Gastroesophageal sphincter (tissue), 4 donors: ENCODE results near the gene RBFOX2. TPM values are rescaled to one million over a fixed set of nuclear protein-coding genes. Genes with fewer than 3 reads are reported as not detected.

Source experiments
- ATAC-seq: fragments of 150-250 bp; one replicate; pipeline ENCODE4 v1.9.1; 2016; ENCODE audit warnings: mild to moderate bottlenecking, moderate library complexity
- H3K27ac ChIP-seq, 4 donors: fragments of 200-600 bp; sonication (generic) in 3 of 4; 1 replicate in 3 of 4; 2 replicates in 1 of 4; pipeline ENCODE4 v1.5.1; 2016 to 2019
- H3K27me3 ChIP-seq: fragments of 200-600 bp; sonication (generic); one replicate; pipeline ENCODE4 v1.5.1; 2019
- H3K36me3 ChIP-seq, 2 donors: fragments of 200-600 bp; sonication (generic); one replicate each; pipeline ENCODE4 v1.5.1; 2019; ENCODE audit warnings: control low read depth in 1 of 2
- H3K4me1 ChIP-seq, 3 donors: fragments of 200-600 bp; sonication (generic); 1 replicate in 2 of 3; 2 replicates in 1 of 3; pipeline ENCODE4 v1.5.1; 2016 to 2019; ENCODE audit warnings: control low read depth in 2 of 3
- H3K4me3 ChIP-seq, 2 donors: fragments of 200-600 bp; sonication (generic); one replicate each; pipeline ENCODE4 v1.5.1; 2019; ENCODE audit warnings: mild to moderate bottlenecking in 1 of 2, moderate library complexity in 1 of 2
- H3K9me3 ChIP-seq, 3 donors: fragments of 200-600 bp; sonication (generic); one replicate each; pipeline ENCODE4 v1.5.1; 2017 to 2019; ENCODE audit warnings: control low read depth in 2 of 3
- CTCF ChIP-seq, 4 experiments: fragments of 200-600 bp in 2 of 4; fragments of 450-650 bp in 2 of 4; sonication (generic) in 1 of 4; IDR thresholded peaks; one replicate each; pipeline ENCODE4 v1.5.1; 2017 to 2019; ENCODE audit warnings: antibody characterized with exemption in 4 of 4, mild to moderate bottlenecking in 2 of 4, moderate library complexity in 2 of 4
- EP300 ChIP-seq: sonication (generic); formaldehyde crosslinking; IDR thresholded peaks from one replicate; pipeline ENCODE4 v1.6.1; 2017; ENCODE audit warnings: antibody characterized with exemption, mild to moderate bottlenecking
- POLR2A ChIP-seq, 2 donors: fragments of 450-650 bp; IDR thresholded peaks; one replicate each; pipeline ENCODE4 v1.6.1; 2017; ENCODE audit warnings: antibody characterized with exemption in 2 of 2, mild to moderate bottlenecking in 2 of 2, moderate library complexity in 1 of 2
- POLR2AphosphoS5 ChIP-seq: sonication (generic); formaldehyde crosslinking; IDR thresholded peaks from one replicate; pipeline ENCODE4 v1.6.1; 2017; ENCODE audit warnings: antibody characterized with exemption
- WGBS, 2 donors: methylation state at CpG; one replicate each; pipeline ENCODE4 v1.1.5; 2018; ENCODE audit warnings: low coverage in 1 of 2; 5-methylcytosine and 5-hydroxymethylcytosine counted together
- total RNA-seq, 4 donors: library from RNA; depleted of rRNA; stranded (reverse); fragments of >200 nt; gene quantifications; one replicate each; pipeline ENCODE4 v1.1.0, GENCODE V29; 2016

RBFOX2 gene
- total RNA-seq, 4 donors from 2014 or later = 120 to 197 (median 169) TPM

- Histone ChIP-seq H3K9me3 (peaks cover 0 to 12% (median 0%) of the 10 kb centered on the region in 3 donors), H3K27me3 (no peaks in the 10 kb centered on the region), H3K4me1 (no peaks in the 10 kb centered on the region), H3K27ac (no peak overlapping the region), H3K4me3 (no peak overlapping the region), H3K36me3 (no peaks in the 10 kb centered on the region)
- no peak for TF ChIP-seq CTCF (IDR thresholded peaks at IDR 0.05)
- TF ChIP-seq EP300 = no peak
- no peak for TF ChIP-seq POLR2AphosphoS5
- TF ChIP-seq POLR2A (IDR thresholded peaks at IDR 0.05) = no peak
- 96 to 100% methylated on average over 2 of the region's 2 CpGs for WGBS, 2 donors
- no peak for ATAC-seq
These were observed 316.0 kb downstream of the RBFOX2 start for GRCh38 chr22:35712672-35713071.

DNA sequence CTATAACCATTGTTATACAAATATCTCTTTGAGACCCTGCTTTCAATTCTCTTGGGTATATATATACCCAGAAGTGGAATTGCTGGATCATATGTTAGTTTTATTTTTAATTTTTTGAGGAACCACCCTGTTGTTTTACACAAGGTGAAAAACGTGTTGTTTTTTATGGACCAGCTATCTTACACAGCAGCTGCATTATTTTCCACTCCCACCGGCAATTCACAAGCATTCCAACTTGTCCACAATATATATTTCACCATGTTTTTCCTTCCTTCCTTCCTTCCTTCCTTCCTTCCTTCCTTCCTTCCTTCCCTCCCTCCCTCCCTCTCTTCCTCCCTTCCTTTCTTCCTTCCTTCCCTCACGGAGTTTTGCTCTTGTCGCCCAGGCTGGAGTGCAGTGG, 317.3 kb downstream of the RBFOX2 start:
- no peaks in the 10 kb centered on the region for H3K4me1 ChIP-seq
- no peaks in the 10 kb centered on the region for H3K27me3 ChIP-seq
- peaks cover 0 to 12% (median 0%) of the 10 kb centered on the region in 3 donors for H3K9me3 ChIP-seq
- no peak overlapping the region for H3K4me3 ChIP-seq
- H3K27ac ChIP-seq = no peak overlapping the region
- TF ChIP-seq POLR2AphosphoS5 (no peak), POLR2A (IDR thresholded peaks at IDR 0.05) (no peak), EP300 (no peak), CTCF (IDR thresholded peaks at IDR 0.05) (no peak)
- no peak for ATAC-seq
- 59 to 80% methylated on average over 2 of the region's 4 CpGs for WGBS, 2 donors
- H3K36me3 ChIP-seq = no peaks in the 10 kb centered on the region

GRCh38 chr22:35708917-35709316, 319.7 kb downstream of the RBFOX2 start:
- 83 to 88% methylated on average over 6 to 7 of the region's 7 CpGs for WGBS, 2 donors
- ATAC-seq = no peak
- peaks cover 0 to 12% (median 0%) of the 10 kb centered on the region in 3 donors for H3K9me3 ChIP-seq
- TF ChIP-seq POLR2AphosphoS5 (no peak), POLR2A (IDR thresholded peaks at IDR 0.05) (no peak), CTCF (IDR thresholded peaks at IDR 0.05) (no peak), EP300 (no peak)
- no peaks in the 10 kb centered on the region for H3K36me3 ChIP-seq
- no peaks in the 10 kb centered on the region for H3K4me1 ChIP-seq
- no peak overlapping the region for H3K27ac ChIP-seq
- H3K27me3 ChIP-seq = no peaks in the 10 kb centered on the region
- no peak overlapping the region for H3K4me3 ChIP-seq

DNA sequence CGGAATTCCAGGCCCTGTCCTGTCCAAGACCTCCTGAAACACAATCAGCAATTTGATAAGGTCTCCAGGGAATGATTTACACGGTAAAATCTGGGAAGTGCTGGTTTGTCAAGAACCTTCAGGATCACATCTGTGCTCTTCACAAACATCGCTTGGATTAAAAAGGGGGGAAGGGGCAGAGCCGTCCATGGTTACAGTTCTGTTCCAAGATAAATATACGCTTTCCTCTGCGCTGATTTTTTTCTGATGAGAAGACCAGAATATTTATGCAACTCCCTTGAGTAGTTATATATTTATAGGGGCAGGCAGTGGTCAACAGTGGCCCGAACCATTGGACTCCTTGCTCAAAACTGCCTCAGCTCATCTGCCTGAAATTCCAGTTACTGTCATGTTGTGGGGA, 320.2 kb downstream of the RBFOX2 start:
- H3K4me1 ChIP-seq = no peaks in the 10 kb centered on the region
- ATAC-seq = no peak
- H3K27me3 ChIP-seq = no peaks in the 10 kb centered on the region
- H3K9me3 ChIP-seq = peaks cover 0 to 11% (median 0%) of the 10 kb centered on the region in 3 donors
- TF ChIP-seq CTCF (IDR thresholded peaks at IDR 0.05) (no peak), POLR2AphosphoS5 (no peak), EP300 (no peak), POLR2A (IDR thresholded peaks at IDR 0.05) (no peak)
- WGBS, 2 donors = 44 to 53% methylated on average over 7 of the region's 7 CpGs
- H3K36me3 ChIP-seq = no peaks in the 10 kb centered on the region
- H3K27ac ChIP-seq = no peak overlapping the region
- H3K4me3 ChIP-seq = no peak overlapping the region

- ATAC-seq = no peak
- 90 to 100% methylated on average over 3 of the region's 3 CpGs for WGBS, 2 donors
These were observed 323.5 kb downstream of the RBFOX2 start for GRCh38 chr22:35705141-35705540.

More at GRCh38 chr22:35705141-35705540, 323.5 kb downstream of the RBFOX2 start:
- Histone ChIP-seq H3K27ac (no peak overlapping the region), H3K9me3 (no peaks in the 10 kb centered on the region), H3K4me3 (no peak overlapping the region), H3K27me3 (no peaks in the 10 kb centered on the region), H3K4me1 (no peaks in the 10 kb centered on the region), H3K36me3 (no peaks in the 10 kb centered on the region)
- TF ChIP-seq POLR2AphosphoS5 (no peak), POLR2A (IDR thresholded peaks at IDR 0.05) (no peak), CTCF (IDR thresholded peaks at IDR 0.05) (no peak), EP300 (no peak)
